HK-2 (cell line): ENCODE results near the gene CD302.
"Not testable (repeated sequence)": the region's sequence is repeated elsewhere in the genome, so short reads cannot be mapped to it uniquely, and the experiment has no call there.

Source experiments
- DNase-seq: peaks from one replicate; pipeline ENCODE4 v3.0.0-alpha.2; 2018; ENCODE audit not compliant: unreplicated experiment

Gene CD302, protein sequence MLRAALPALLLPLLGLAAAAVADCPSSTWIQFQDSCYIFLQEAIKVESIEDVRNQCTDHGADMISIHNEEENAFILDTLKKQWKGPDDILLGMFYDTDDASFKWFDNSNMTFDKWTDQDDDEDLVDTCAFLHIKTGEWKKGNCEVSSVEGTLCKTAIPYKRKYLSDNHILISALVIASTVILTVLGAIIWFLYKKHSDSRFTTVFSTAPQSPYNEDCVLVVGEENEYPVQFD

DNA sequence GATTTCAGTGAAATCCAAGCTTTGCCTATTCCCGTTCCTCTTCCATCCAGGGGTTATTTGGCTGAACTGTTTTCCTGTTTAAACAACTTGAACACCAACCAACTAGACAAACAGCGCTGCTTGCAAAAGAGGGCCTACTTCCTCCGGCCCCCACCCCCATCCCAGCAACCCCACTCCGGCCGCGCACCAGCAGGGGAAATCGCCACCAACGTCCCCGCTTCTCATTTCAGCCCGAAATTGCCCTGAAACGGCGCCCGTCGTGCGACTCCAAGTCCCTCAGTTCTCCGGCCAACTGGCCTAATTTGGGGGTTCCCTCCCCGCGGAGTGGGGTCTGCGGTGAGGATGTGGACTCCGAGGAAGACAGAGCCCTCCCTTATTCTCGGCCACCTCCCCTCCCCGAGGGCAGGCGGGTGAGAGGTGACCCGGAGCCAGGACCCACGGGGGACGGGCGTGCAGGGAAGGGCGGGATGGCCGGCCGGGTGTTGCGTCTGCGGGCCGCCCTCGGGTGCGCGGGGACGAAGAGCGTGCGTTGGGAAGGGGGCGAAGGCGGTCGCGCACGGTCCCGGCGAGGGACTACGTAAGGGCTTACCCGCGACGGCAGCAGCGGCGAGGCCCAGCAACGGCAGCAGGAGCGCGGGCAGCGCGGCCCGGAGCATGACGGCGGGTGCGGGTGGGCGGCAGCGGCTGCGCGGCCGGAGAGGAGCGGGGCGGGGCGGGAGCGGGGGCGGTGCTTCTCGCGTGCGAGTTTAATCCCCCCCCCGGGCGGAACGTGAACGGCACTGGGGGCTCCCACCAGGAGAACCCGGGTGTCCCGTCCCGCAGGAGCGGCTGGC lies at the start of gene CD302:
Gene CD302, minus strand, starts transcription at position 666 of the 833 bp plus-strand sequence. Its CDS starts 10 bp downstream, at position 656.
- DNase-seq = peak; percentile 27

DNA sequence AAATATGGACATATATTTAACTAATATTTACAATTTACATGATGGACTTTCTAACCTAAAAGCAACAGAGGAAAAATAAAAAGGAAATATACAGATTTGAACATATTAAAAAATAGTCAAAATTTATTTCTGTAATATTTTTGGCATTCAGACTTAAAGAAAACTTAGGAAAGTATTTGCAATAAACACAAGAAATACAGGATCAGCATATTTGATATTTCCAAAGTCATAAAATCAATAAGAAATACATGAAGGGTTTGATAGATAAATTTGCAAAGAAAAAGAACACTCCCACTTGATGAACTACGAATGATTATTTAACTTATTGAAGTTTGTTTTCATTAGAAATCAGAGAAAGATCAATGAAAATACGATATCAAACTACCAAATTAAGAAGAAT lies 48.6 kb upstream of the CD302 start:
- DNase-seq = no peak

DNA sequence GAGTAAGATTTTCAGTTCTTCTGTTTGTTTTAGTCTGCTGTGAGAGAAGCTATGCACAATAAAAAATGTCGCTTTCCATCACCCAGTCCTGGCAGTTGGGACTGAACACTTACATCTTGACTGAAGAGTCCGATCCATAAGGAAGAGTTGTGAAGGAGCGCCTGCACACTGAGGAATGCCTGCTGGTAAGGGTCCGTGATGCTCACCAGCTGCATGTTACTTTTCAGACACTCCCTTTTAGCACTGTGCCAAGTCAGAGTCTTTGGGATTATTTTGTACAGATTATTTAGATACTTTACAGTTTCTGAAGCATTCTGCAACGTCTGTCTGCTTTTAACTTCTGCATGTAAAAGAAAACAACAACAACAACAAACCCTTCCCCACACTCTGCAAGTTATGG lies 42.6 kb upstream of the CD302 start:
- no peak for DNase-seq

DNA sequence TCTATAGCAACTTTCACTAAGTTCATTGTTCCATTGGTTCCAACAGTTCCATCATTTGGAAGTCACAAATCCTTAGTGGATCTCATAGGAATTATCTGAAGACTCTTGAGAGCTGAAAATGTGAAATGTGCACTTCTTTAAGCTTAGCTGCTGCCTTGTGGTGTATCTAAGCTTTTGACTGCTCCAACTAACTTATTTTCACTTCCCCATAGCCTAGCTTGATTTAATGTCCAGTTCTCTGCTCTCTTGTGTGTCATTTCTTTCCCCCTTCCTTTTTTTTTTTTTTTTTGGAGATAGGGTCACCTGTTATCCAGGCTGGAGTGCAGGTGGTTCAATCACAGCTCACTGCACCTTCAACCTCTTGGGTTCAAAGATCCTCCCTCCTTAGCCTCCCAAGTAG lies 34.9 kb upstream of the CD302 start:
- DNase-seq = no peak

DNA sequence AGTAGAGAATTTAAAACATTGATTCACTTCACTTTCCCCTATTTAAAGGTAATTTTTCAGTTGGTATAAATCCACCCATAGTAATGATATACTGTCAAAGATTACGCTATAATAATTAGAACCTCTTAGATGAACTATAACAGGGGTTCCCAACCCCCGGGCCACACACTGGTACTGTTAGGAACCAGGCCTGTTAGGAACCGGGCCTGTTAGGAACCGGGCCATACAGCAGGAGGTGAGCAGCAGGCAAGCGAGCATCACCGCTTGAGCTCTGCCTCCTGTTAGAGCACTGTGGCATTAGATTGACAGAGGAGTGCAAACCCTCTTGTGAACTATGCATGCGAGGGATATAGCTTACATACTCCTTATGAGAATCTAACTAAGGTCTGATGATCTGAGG lies 34.0 kb upstream of the CD302 start:
- no peak for DNase-seq

DNA sequence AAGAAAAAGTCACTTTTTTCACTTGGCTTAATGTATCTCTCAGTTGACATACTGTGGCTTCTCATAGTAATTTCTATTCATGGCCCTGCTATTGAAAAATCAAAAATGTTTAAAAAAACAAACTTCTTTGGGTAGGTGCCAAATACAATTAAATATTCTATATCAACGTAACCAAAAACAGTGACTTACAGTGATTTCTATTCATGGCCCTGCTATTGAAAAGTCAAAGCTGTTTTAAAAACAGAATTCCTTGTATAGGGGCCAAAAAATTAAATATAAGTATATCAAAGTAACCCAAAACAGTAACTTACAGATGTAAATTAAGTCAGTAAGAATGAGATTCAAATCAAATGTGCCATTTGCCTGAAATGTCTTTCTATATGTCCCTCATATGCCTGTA lies 31.4 kb upstream of the CD302 start:
- no peak for DNase-seq

DNA sequence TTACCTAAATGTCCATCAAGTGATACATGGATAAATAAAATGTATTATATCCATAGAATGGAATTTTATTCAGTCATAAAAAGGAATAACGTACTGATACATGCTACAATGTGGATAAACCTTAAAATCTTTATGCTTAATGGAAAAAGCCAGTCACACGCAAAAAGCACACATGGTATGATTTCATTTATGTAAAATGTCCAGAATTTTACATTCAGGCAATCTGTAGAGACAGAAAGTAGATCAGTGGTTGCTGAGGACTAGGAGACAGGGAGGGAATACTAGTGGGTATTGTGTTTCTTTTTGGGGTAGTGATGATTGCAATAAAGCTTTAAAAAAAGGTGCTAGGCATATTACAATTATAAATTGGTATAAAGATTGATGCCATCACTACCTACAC lies 30.7 kb upstream of the CD302 start:
- no peak for DNase-seq

DNA sequence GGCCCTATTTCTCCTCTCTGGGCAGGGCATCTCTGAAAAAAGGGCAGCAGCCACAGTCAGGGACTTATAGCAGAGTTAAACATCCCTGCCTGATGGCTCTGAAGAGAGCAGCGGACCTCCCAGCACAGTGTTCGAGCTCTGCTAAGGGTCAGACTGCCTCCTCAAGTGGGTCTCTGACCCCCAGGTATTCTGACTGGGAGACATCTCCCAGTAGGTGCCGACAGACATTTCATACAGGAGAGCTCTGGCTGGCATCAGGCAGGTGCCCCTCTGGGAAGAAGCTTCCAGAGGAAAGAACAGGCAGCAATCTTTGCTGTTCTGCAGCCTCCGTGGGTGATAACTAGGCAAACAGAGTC lies 24.4 kb upstream of the CD302 start:
- DNase-seq = not testable (repeated sequence)

DNA sequence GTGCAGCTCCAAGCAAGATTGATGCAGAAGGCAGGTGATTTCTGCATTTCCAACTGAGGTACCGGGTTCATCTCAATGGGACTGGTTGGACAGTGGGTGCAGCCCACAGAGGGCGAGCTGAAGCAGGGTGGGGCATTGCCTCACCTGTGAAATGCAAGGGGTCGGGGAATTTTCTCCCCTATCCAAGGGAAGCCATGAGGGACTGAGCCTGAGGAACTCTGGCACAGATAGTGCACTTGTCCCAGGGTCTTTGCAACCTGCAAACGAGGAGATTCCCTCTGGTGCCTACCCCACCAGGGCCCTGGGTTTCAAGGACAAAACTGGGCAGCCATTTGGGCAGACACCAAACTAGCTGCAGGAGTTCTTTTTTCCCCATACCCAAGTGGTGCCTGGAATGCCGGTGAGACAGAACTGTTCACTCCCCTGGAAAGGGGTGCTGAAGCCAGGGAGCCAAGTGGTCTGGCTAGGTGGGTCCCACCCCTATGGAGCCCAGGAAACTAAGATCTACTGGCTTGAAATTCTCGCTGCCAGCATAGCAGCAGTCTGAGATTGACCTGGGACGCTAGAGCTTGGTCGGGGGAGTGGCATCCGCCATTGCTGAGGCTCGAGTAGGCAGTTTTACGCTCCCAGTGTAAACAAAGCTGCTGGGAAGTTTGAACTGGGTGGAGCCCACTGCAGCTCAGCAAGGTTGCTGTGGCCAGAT lies 23.9 kb upstream of the CD302 start:
- not testable (repeated sequence) for DNase-seq

DNA sequence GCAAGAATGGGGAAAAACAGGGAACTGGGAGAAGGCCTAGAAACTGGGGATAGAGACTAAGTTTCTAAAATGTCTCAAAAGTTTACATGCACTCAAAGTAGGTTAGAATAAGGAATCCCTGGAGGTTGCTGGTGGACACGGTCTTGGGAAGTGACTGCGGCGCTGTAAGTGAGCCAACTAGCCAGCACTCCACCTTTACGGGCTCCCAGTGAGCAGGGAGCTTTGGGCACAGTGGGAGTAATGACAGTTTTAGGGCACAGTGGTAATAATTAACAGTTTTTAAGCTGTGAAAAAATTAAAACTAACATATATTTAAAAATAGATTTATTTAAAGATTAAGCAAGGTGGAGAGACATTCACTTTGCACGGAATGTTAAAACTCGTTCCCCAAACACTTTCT lies 20.9 kb upstream of the CD302 start:
- DNase-seq = no peak

DNA sequence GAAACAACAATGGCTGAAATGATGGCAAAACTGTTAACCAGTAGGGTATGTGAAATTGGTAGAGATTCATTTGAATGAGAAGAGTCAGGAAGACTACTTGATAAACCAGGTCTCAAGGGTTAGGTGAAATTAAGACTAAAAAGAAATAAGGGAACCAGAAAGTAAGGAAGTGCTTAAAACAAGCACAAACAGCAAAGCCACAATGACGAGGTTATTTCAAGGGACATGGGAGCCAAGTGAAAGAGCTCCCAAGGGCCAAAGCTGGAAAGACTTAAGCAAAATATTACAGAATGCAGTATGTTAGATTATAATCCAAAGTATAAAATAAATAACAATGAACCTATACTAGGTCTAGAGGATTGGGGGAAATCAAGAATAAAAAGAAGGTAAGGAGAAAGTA lies 19.3 kb upstream of the CD302 start:
- no peak for DNase-seq

DNA sequence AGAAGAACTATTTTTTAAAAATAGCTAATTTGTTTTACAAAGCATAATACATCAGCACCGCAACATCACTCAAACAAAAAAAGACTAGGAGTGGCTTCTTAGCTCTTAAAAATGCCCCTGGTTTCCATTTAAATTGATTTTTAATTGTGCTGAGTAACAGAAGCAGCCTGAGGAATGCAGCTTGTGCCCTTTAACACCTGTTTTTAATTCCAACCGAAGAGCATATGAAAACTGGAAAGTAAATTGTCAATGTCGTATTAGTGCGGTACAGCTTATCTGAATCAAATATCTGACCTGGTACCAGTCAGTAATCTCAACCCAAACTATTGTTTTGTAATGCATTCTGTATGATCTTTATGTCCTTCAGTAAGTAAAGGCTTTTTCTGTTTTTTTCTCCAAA lies 13.2 kb upstream of the CD302 start:
- no peak for DNase-seq

DNA sequence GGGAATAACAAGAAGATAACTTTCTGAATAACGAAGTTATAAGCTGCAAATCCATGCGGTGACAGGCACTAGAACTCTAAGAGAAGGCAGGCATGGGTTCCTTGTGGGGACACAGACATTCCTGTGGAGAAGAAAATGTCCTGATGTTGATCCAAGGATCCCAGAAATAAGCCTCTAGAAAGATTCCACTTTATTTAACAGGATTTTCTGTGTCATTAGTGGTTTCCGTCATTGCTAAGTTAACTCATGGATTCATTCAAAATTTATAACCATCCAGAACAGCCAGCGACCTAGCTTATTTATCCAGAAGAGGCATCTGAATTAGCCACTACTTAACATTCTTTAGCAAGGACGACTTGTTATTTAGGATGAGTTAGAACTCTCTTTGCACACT lies 10.0 kb upstream of the CD302 start:
- DNase-seq = no peak

DNA sequence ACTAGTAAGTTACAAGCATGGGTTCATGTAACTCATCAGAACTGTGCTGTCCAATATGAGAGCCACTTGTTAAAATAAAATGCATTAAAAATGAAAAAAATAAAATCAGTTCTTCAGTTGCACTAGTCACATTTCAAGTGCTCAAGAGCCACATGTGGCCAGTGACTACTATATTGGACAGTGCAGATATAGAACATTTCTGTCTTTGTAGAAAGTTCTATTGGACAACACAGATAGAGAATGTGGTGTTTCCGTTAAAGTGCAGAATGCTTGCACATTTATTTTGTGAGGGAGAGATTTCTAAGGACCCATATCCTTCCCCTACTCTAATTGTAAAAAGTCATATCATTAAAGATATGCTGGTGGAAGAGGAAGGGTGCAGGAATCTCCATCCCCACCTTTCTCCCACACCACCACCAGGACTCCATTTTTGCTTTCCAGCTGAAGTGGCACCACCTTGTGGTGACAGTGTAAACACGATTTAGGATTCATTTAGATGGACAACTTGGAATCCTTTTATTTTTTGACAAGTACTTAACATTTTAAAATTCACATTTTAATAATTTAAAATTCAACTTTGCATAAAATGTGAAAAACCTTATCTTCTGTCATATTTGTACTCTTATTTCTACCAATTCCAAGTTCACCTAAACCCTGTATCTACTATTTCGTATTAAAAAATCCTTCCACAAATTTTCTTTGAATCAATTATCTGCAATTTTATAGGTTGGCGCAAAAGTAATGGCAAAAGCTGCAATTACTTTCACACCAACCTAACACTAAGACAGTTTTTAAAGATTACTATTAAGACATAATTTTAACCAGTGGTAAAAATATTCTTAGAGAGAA lies 9.4 kb upstream of the CD302 start:
- peak; percentile 29 for DNase-seq

DNA sequence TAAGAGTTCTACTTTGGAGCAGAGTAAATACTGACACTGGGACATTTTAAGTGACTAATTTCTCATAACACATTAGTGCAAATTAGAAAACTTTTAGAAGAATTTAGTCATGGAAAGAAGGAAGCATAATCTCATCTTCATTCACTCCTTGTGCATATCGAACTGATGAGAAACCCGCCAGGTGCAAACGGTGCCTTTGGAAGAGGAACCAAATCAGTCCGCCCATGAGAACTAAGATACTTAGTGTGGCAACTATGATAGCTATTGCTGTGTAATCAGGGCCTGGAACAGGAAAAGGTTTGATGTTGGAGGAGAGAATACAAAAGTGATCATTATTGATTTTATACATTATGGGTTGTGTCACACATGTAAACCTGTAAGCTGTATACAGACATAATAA lies 6.9 kb upstream of the CD302 start:
- no peak for DNase-seq

DNA sequence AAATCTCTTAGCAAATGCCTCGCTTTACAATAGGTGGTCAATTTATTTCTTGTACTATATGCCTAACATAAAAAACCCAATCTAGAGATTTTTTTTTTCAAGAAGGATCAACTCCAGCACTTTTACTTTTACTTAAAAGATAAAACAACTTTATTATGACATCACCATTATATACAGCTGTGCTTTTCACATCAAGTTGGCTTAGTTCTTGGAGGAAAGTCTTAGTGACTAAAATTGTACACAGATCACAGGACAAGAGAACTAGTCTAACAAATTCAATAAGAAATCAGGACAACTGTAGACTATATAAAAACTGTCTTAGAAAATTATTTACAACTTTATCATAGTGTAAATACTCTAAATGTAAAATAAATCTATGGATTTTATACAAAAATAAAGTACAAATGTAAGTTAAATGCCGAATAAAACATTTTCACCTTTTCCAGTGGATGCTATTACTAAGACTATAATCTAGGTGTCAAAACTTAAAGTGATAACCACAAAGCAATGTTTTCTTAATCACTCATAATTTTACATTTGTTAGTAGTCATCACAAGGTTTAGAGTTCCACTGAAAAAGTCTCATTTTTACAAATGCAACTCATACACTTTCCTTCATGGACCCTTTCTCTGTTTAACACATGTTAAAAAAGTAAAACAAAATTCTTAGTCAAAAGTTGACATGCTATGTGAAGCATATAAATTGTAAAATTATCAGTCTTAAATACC lies 5.4 kb upstream of the CD302 start:
- DNase-seq = no peak

DNA sequence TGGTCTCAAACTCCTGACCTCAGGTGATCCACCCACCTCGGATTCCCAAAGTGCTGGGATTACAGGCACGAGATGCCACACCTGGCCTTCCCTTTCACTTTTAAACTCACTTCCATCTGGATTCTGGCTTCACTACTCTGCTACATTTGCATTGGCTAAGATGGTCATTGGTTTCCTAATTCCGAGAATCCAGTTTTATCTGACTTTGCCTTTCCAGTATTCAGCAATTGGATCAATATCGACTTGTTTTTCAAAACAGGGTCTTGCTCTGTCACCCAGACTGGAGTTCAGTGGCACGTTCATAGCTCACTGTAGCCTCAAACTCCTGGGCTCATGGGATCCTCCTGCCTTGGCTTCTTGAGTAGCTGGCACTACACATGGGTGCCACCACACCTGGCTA lies 4.7 kb upstream of the CD302 start:
- no peak for DNase-seq

DNA sequence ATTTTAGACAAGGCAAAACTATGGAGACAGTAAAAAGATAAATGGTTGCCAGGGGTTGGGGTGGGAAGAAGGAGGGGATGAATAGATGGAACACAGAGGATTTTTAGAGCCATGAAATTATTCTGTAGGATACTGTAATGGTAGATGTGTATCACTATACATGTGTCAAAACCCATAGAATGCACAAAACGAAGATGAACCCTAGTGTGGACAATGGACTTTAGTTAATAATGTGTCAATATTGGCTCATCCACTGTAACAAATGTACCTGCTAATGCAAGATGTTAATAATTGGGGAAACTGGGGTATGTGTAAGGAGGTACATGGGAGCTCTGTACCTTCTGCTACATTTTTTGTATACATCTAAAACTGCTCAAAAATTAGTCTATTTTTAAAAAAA lies 1.8 kb upstream of the CD302 start:
- DNase-seq = no peak

DNA sequence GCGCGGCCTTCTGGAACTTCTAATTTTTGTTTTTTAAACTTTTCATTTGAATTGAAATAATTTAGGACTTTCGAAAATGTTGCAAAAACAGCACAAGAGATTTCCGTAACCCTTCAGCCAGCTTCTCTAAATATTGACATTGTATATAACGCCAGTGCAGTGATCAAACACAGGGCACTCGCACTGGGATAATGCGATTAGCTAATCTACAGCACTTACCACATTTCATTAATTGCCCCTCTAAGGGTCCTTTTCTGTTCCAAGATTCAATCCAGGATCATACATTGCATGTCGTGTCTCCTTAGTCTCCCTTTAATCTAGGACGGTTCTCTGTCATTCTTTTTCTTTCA lies 343 bp upstream of the CD302 start:
- DNase-seq = no peak

DNA sequence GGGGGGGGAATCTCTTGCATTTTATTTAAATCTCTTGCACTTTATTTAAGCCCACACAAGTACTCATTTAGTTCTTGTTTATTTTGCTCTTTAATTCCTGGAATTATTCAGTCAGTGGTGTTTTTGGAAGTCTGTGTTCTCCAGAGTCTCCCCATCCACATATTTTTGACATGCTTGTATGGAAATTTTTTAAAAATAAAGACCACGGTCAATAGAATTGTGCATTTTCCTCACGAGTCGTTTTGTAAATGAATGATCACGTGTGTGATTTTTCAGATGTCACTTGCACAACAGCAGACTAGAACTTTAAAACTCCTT lies 824 bp downstream of the CD302 start:
- DNase-seq = no peak

DNA sequence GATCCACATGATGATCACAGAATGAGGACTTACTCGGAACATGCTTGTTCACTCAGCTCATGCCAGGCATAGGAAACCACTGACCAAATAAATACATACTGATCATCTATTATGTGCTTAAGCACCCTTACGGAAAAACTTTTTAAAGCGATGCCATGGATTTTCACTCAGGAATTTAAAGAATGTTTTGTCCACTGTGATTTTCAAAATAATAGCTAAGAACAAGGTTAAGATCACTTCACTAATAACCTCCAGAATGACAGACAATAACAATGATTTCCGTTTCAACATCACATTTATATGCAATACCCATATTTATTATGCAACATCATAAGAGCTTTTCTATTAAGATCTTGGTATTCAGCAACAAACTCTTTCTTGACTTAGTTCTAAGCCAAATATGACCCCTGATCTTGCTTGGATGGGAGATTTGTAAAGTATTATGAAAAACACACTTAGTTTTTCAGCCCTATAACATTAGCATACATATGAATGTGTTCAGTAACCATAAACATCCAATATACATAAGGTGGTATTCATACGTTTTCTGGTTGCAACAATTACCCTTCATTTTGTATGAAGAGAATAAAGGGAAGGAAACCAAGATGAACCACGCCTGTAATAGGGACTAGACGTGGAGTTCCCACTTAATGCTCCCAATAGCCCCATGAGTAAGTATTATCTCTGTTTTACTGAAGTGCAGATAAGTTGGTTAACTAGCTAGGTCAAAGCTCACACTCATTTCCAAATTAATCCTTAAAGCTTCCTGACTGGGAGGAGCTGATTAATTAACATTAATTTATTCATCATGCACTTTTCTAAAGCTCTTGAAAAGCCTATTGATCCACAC lies 1.9 kb downstream of the CD302 start:
- no peak for DNase-seq
